Measurements from ENCODE around the gene RALA.
A peak's percentile ranks its signal among the peaks of the same experiment; 100 is the strongest.

The RALA gene

GRCh38 chr7:39615350-39615975 is 7.9 kb upstream of the RALA start:
- DNase-seq, result no peak

GRCh38 chr7:39616138-39616537 is 7.2 kb upstream of the RALA start:
- no peak for DNase-seq

GRCh38 chr7:39617005-39617404 is 6.4 kb upstream of the RALA start:
- no peak for DNase-seq

- no peak for DNase-seq
These were observed 4.5 kb upstream of the RALA start for GRCh38 chr7:39618868-39619267.

- no peak for DNase-seq
These were observed 2.9 kb upstream of the RALA start for GRCh38 chr7:39620486-39620885.

- no peak for DNase-seq
These were observed 2.1 kb upstream of the RALA start for GRCh38 chr7:39621261-39621660.

- no peak for DNase-seq
These were observed 1.5 kb upstream of the RALA start for GRCh38 chr7:39621784-39622411.

GRCh38 chr7:39622609-39623008 is 763 bp upstream of the RALA start:
- DNase-seq, result no peak

- peak in 1 of 2 donors; percentile 31 for DNase-seq
These were observed 515 bp downstream of the RALA start for GRCh38 chr7:39623732-39624441.

GRCh38 chr7:39624442-39624807 is 1.1 kb downstream of the RALA start:
- peak; percentile 17 to 28 for DNase-seq

- no peak for DNase-seq
These were observed 1.7 kb downstream of the RALA start for GRCh38 chr7:39624935-39625694.

GRCh38 chr7:39631736-39632308 is 8.4 kb downstream of the RALA start:
- no peak for DNase-seq

GRCh38 chr7:39633563-39634477 is 10.4 kb downstream of the RALA start:
- DNase-seq, result no peak

- no peak for DNase-seq
These were observed 11.1 kb downstream of the RALA start for GRCh38 chr7:39634478-39634805.

- DNase-seq, result no peak
These were observed 14.0 kb downstream of the RALA start for GRCh38 chr7:39637400-39637799.

GRCh38 chr7:39637963-39638485 is 14.7 kb downstream of the RALA start:
- DNase-seq, result no peak

- DNase-seq, result no peak
These were observed 19.5 kb downstream of the RALA start for GRCh38 chr7:39642896-39643295.

GRCh38 chr7:39644170-39644569 is 20.8 kb downstream of the RALA start:
- DNase-seq, result no peak

- DNase-seq, result no peak
These were observed 22.4 kb downstream of the RALA start for GRCh38 chr7:39645482-39646407.

GRCh38 chr7:39647816-39648215 is 24.4 kb downstream of the RALA start:
- no peak for DNase-seq

GRCh38 chr7:39650676-39651075 is 27.3 kb downstream of the RALA start:
- no peak for DNase-seq
